Measurements from ENCODE around the gene HHIPL1.

The HHIPL1 gene

GRCh38 chr14:99611646-99612045 lies 33.3 kb upstream of the HHIPL1 start:
- no peak for TF ChIP-seq CTCF (IDR thresholded peaks at IDR 0.05; ENCODE audit: borderline replicate concordance, insufficient read depth, low read depth, low read length)
- H3K4me3 ChIP-seq (ENCODE audit: low read depth, low read length): no peak overlapping the region

- H3K4me3 ChIP-seq (ENCODE audit: low read depth, low read length): no peak overlapping the region
- no peak for TF ChIP-seq CTCF (IDR thresholded peaks at IDR 0.05; ENCODE audit: borderline replicate concordance, insufficient read depth, low read depth, low read length)
These were observed 32.7 kb upstream of the HHIPL1 start for GRCh38 chr14:99612071-99612737.

GRCh38 chr14:99612738-99613330 lies 32.1 kb upstream of the HHIPL1 start:
- TF ChIP-seq CTCF (IDR thresholded peaks at IDR 0.05; ENCODE audit: borderline replicate concordance, insufficient read depth, low read depth, low read length): no peak

GRCh38 chr14:99615497-99616157 lies 29.3 kb upstream of the HHIPL1 start:
- no peak overlapping the region for H3K4me3 ChIP-seq (ENCODE audit: low read depth, low read length)
- TF ChIP-seq CTCF (IDR thresholded peaks at IDR 0.05; ENCODE audit: borderline replicate concordance, insufficient read depth, low read depth, low read length): no peak

More at GRCh38 chr14:99612738-99613330, 32.1 kb upstream of the HHIPL1 start:
- H3K4me3 ChIP-seq (ENCODE audit: low read depth, low read length): no peak overlapping the region

- no peak for TF ChIP-seq CTCF (IDR thresholded peaks at IDR 0.05; ENCODE audit: borderline replicate concordance, insufficient read depth, low read depth, low read length)
- no peak overlapping the region for H3K4me3 ChIP-seq (ENCODE audit: low read depth, low read length)
These were observed 27.8 kb upstream of the HHIPL1 start for GRCh38 chr14:99616832-99617800.

GRCh38 chr14:99619835-99620834 lies 24.8 kb upstream of the HHIPL1 start:
- no peak overlapping the region for H3K4me3 ChIP-seq (ENCODE audit: low read depth, low read length)
- no peak for TF ChIP-seq CTCF (IDR thresholded peaks at IDR 0.05; ENCODE audit: borderline replicate concordance, insufficient read depth, low read depth, low read length)

All from GM12875 (cell line).